Jurkat, Clone E6-1 (cell line): ENCODE results near the gene ZNF750.

ENCODE experiments used
- DNase-seq: peaks from one replicate; pipeline ENCODE4 v3.0.0-alpha.2; 2011; ENCODE audit warnings: low read depth, low spot score
- H3K4me3 ChIP-seq: 2 replicates; pipeline ENCODE4 v1.5.1; 2011; ENCODE audit warnings: mild to moderate bottlenecking, low read length, control low read depth, moderate library complexity

ZNF750 gene

GRCh38 chr17:82874011-82874835 lies 34.4 kb upstream of the ZNF750 start:
- no peak for DNase-seq
- H3K4me3 ChIP-seq = no peak overlapping the region

GRCh38 chr17:82873521-82873920 lies 33.7 kb upstream of the ZNF750 start:
- no peak overlapping the region for H3K4me3 ChIP-seq
- no peak for DNase-seq

- no peak for DNase-seq
Measured at GRCh38 chr17:82872591-82873520, 33.0 kb upstream of the ZNF750 start.

DNA sequence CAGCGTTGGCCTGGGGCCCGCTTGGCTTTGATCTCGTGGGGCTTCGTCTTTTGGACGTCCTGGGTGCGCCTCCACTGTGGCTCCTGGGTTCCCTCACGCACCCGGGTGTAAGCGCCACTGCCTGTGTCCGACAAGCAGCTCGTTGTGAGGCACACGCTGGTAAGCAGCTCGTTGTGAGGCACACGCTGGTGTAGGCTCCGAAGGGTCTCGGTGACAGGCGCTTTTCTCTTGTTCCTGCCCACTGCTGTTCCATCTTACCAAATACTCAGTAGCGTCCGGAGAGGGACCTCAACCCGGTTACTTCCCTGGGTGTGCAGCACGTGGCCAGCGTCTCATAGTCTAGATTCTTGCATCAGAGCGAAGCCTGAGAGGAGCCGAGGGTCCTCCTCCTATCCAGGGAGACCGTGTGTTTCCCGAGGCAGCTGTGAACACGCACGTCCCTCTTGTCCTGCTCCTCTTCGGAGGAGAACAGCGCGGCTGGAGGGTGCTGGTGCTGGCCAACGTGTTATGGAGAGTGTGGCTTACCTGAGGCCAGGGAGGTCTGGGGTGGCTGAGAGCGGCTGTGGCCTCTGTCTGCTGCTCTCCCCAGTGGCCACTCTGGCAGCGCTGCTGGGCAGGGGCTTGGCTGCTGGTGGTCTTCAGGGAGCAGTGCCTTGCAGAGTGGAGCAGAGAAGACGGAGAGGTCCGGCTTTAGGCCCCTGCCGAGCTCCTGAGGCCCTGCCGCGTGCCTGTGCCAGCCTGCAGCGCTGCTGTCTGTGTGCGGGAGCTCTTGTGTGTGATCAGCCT lies 32.1 kb upstream of the ZNF750 start:
- no peak for DNase-seq
- H3K4me3 ChIP-seq = no peak overlapping the region

More at GRCh38 chr17:82872591-82873520, 33.0 kb upstream of the ZNF750 start:
- no peak overlapping the region for H3K4me3 ChIP-seq

GRCh38 chr17:82871056-82871775 lies 31.4 kb upstream of the ZNF750 start:
- H3K4me3 ChIP-seq = no peak overlapping the region
- DNase-seq = no peak

GRCh38 chr17:82870541-82870940 lies 30.7 kb upstream of the ZNF750 start:
- H3K4me3 ChIP-seq = no peak overlapping the region
- no peak for DNase-seq

DNA sequence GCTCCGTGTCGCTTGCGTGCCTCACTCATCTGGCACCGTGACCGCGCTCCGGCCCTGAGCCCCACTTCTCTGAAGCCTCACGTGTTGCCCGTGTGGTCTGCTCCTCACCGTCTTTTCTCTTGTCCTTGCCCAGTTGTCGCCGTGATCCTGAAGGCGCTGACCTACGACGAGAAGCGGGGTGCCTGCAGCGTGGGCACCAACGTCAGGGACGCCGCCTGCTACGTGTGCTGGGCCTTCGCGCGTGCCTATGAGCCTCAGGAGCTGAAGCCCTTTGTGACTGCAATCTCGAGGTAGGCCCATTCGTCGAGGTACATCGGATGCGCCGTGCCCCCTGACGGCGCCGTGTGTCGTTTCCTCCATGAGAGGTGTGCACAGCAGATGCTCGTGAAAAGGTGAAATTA lies 30.3 kb upstream of the ZNF750 start:
- H3K4me3 ChIP-seq = no peak overlapping the region
- DNase-seq = no peak

- H3K4me3 ChIP-seq = no peak overlapping the region
- no peak for DNase-seq
Measured at GRCh38 chr17:82869536-82869935, 29.7 kb upstream of the ZNF750 start.

DNA sequence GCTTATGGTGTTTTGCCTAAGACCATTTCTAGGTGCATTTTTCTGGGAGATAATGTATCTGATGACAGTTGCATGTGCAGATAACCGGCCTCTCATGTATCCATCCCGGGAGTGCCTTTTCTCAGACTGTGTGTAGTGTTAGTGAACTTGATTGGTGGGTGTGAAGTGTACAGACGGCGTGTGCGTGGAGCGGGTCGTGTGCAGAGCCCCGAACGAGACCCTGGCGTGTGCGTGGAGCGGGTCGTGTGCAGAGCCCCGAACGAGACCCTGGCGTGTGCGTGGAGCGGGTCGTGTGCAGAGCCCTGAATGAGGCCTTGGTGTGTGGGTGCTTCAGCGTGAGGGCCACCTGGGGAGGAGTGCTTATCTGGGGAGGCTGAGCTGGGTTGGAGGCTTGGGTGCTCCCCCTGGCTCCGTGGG lies 28.9 kb upstream of the ZNF750 start:
- no peak overlapping the region for H3K4me3 ChIP-seq
- no peak for DNase-seq

DNA sequence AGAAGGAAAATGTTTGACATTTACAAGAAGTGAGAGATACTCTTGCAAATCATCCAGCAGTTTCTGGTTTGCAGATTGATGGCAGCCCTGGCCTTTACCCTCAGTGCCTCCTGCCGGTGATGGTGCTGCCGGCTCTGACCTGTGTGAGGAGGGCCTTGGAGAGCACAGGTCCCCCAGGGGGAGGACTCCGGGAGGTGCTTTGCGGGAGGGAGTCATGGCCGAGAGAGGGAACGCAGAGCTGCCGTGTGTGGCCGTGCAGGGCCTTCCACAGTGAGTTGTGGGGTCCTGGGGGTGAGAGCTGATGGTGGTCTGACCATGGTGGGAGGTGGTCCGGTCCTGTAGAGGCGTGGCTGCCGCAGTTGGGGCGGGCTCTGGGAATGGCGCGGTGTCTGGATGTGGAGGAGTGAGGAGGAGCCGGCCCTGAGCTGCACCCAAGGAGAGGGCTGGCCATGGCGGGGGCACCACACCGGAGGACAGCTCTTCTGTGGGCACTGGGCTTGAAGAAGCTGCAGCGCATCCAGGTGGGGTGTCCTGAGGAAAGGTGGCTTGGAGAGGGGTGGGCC lies 28.0 kb upstream of the ZNF750 start:
- DNase-seq = no peak
- H3K4me3 ChIP-seq = no peak overlapping the region

DNA sequence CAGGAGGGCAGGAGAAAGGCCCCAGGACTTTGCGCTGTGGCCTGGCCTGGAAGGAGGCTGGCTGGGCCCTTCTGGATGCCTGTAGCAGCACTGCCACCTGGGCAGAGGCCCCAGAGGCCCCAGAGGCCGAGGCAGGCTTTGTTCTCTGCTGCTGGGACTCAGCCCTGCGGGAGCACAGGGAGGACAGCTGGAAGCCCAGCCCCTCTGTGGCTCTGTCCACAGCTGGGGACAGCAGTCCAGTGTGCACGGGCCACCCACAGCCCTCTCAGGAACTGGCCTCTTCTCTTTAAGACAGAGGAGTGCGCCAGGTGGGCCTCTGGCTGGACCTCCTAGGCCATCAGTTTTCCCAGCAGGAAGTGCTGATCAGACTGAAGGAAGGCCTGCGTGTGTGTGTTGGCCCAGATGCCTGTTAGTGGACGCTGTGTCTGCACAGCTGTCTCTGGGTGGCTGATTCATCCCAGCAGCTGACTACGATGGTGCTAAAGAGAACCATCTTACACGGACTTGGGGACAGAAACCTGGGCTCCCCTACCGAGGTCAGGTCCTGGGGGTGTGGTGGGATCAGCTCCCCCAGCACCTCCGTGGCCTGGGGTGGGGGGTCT lies 26.9 kb upstream of the ZNF750 start:
- H3K4me3 ChIP-seq = no peak overlapping the region
- DNase-seq = no peak

DNA sequence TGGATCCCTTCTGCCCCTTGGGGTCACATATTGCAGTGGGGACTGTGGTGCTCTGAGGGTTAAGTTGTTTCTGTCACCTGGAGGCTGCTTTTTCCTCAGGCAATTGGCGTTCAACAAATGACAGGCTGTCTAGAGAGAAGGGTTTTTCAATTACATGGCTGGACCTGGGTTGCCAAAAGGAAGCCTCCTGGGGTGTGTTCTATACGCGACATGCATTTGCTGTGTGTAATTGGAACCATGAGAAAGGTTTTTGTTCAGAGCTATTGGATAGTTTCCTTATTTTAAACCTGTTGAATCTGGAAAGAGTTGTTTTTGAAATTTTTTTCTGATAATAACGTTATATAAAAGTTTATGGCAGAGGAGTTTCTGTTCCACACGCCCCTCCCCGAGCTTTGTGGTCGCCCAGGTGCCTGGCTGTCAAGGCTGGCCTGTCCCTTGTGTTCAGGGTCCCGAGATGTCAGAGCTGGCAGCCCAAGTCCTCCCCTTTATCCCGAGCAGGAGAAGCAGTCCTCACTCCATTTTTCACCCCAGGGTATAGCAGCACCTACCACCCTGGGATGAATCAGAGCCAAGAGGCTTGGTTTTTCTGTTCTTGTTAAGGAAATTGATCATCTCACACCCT lies 26.1 kb upstream of the ZNF750 start:
- no peak overlapping the region for H3K4me3 ChIP-seq
- no peak for DNase-seq

GRCh38 chr17:82865274-82865673 lies 25.5 kb upstream of the ZNF750 start:
- no peak overlapping the region for H3K4me3 ChIP-seq
- no peak for DNase-seq

DNA sequence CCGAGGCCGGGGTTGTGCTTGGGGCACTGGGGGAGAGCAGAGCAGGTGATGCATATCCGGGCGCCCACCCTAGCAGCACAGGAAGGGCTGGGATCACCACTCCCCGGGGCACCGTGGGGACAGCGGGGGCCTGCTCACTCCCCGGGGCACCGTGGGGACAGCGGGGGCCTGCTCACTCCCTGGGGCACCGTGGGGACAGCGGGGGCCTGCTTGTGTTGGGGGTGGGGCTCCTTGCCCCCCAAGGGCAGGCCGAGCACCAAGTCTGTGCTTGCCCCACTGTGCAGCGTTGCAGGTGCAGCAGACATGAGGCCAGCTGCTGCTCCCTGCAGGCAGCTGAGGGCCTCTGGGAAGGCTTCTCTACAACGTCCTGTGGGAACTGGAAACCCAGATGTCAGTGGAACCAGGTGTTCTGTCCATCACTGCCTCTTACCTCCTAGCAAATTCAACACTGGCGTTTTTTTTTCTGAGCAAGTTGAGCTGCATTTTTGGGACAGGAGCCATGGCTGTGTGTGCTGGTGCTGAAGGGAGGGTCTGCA lies 25.0 kb upstream of the ZNF750 start:
- peak overlapping the region; percentile 31 for H3K4me3 ChIP-seq
- DNase-seq = peak; percentile 73

- H3K4me3 ChIP-seq = peak overlapping the region; percentile 31
- peak; percentile 98 for DNase-seq
Measured at GRCh38 chr17:82863941-82864712, 24.3 kb upstream of the ZNF750 start.

GRCh38 chr17:82863383-82863940 lies 23.6 kb upstream of the ZNF750 start:
- no peak for DNase-seq
- H3K4me3 ChIP-seq = peak overlapping the region; percentile 24
